ENCODE results near the gene FAM184A. TPM values are rescaled to one million over a fixed set of nuclear protein-coding genes. Genes with fewer than 3 reads are reported as not detected.

FAM184A gene
- total and polyA plus RNA-seq, 2 experiments from 2014 or later = 4.8 to 13.7 TPM

GRCh38 chr6:118959903-118960302, 118.6 kb downstream of the FAM184A start:
- DNase-seq (ENCODE audit: low read depth in 1 of 2, low spot score in 1 of 2) = no peak
- no peak overlapping the region for H3K27ac ChIP-seq
- H3K9me3 ChIP-seq (ENCODE audit: low read depth) = no peaks in the 10 kb centered on the region
- H3K4me1 ChIP-seq (ENCODE audit: low read depth) = no peaks in the 10 kb centered on the region
- H3K36me3 ChIP-seq = no peaks in the 10 kb centered on the region
- no peak overlapping the region for H3K4me3 ChIP-seq
- H3K27me3 ChIP-seq = no peaks in the 10 kb centered on the region
- TF ChIP-seq, protein P1, sequence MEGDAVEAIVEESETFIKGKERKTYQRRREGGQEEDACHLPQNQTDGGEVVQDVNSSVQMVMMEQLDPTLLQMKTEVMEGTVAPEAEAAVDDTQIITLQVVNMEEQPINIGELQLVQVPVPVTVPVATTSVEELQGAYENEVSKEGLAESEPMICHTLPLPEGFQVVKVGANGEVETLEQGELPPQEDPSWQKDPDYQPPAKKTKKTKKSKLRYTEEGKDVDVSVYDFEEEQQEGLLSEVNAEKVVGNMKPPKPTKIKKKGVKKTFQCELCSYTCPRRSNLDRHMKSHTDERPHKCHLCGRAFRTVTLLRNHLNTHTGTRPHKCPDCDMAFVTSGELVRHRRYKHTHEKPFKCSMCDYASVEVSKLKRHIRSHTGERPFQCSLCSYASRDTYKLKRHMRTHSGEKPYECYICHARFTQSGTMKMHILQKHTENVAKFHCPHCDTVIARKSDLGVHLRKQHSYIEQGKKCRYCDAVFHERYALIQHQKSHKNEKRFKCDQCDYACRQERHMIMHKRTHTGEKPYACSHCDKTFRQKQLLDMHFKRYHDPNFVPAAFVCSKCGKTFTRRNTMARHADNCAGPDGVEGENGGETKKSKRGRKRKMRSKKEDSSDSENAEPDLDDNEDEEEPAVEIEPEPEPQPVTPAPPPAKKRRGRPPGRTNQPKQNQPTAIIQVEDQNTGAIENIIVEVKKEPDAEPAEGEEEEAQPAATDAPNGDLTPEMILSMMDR (IDR thresholded peaks at IDR 0.05; ENCODE audit: low read depth, low read length) = no peak

- TF ChIP-seq, protein P1 (IDR thresholded peaks at IDR 0.05; ENCODE audit: low read depth, low read length) = no peak
- Histone ChIP-seq H3K27ac (no peak overlapping the region), H3K4me3 (no peak overlapping the region), H3K9me3 (ENCODE audit: low read depth) (no peaks in the 10 kb centered on the region), H3K4me1 (ENCODE audit: low read depth) (no peaks in the 10 kb centered on the region), H3K27me3 (no peaks in the 10 kb centered on the region), H3K36me3 (no peaks in the 10 kb centered on the region)
- DNase-seq (ENCODE audit: low read depth in 1 of 2, low spot score in 1 of 2) = no peak
These were observed 125.1 kb downstream of the FAM184A start for GRCh38 chr6:118953391-118953790.

GRCh38 chr6:118952683-118953082, 125.8 kb downstream of the FAM184A start:
- Histone ChIP-seq H3K9me3 (ENCODE audit: low read depth) (no peaks in the 10 kb centered on the region), H3K36me3 (no peaks in the 10 kb centered on the region), H3K27me3 (no peaks in the 10 kb centered on the region), H3K4me1 (ENCODE audit: low read depth) (no peaks in the 10 kb centered on the region), H3K27ac (no peak overlapping the region), H3K4me3 (no peak overlapping the region)
- TF ChIP-seq, protein P1 (IDR thresholded peaks at IDR 0.05; ENCODE audit: low read depth, low read length) = no peak
- no peak for DNase-seq (ENCODE audit: low read depth in 1 of 2, low spot score in 1 of 2)

GRCh38 chr6:118945217-118945616, 133.2 kb downstream of the FAM184A start:
- TF ChIP-seq, protein P1 (IDR thresholded peaks at IDR 0.05; ENCODE audit: low read depth, low read length) = no peak

GRCh38 chr6:118940770-118941169, 137.7 kb downstream of the FAM184A start:
- no peak for DNase-seq (ENCODE audit: low read depth in 1 of 2, low spot score in 1 of 2)
- no peaks in the 10 kb centered on the region for H3K9me3 ChIP-seq (ENCODE audit: low read depth)
- H3K4me1 ChIP-seq (ENCODE audit: low read depth) = peaks cover 1% of the 10 kb centered on the region
- no peak overlapping the region for H3K27ac ChIP-seq
- no peak overlapping the region for H3K4me3 ChIP-seq
- TF ChIP-seq, protein P1 (IDR thresholded peaks at IDR 0.05; ENCODE audit: low read depth, low read length) = no peak
- H3K36me3 ChIP-seq = no peaks in the 10 kb centered on the region
- no peaks in the 10 kb centered on the region for H3K27me3 ChIP-seq

More at GRCh38 chr6:118945217-118945616, 133.2 kb downstream of the FAM184A start:
- H3K9me3 ChIP-seq (ENCODE audit: low read depth) = no peaks in the 10 kb centered on the region
- no peaks in the 10 kb centered on the region for H3K27me3 ChIP-seq
- H3K4me3 ChIP-seq = no peak overlapping the region
- no peak for DNase-seq (ENCODE audit: low read depth in 1 of 2, low spot score in 1 of 2)
- H3K4me1 ChIP-seq (ENCODE audit: low read depth) = no peaks in the 10 kb centered on the region
- H3K36me3 ChIP-seq = no peaks in the 10 kb centered on the region
- H3K27ac ChIP-seq = no peak overlapping the region

DNA sequence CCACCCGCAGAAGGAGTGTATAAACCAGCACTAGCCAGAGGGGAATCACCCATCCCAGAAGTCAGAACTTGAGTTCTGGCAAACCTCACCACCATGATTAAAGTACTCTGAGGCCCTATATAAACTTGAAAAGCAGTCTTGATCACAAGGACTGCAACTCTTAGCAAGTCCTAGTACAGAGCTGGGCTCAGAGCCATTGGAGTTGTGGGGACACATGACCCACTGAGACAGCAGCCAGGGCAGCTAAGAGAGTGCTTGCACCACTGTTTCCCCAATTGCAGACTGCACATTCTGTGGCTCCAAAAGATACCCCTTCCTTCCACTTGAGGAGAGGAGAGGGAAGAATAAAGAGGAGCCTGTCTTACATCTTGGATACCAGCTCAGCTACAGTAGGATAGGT, 138.8 kb downstream of the FAM184A start:
- H3K27ac ChIP-seq = no peak overlapping the region

More for the DNA sequence above, 138.8 kb downstream of the FAM184A start:
- TF ChIP-seq, protein P1 (IDR thresholded peaks at IDR 0.05; ENCODE audit: low read depth, low read length) = no peak
- no peaks in the 10 kb centered on the region for H3K9me3 ChIP-seq (ENCODE audit: low read depth)
- no peak overlapping the region for H3K4me3 ChIP-seq
- DNase-seq (ENCODE audit: low read depth in 1 of 2, low spot score in 1 of 2) = no peak
- H3K4me1 ChIP-seq (ENCODE audit: low read depth) = peaks cover 4% of the 10 kb centered on the region
- H3K27me3 ChIP-seq = no peaks in the 10 kb centered on the region
- no peaks in the 10 kb centered on the region for H3K36me3 ChIP-seq
